Naive thymus-derived CD4-positive, alpha-beta T cell (primary cell): ENCODE measurements around the gene TRAFD1. TPM values are rescaled to one million over a fixed set of nuclear protein-coding genes. Genes with fewer than 3 reads are reported as not detected.
A peak's percentile ranks its signal among the peaks of the same experiment; 100 is the strongest.

Experiments
- ATAC-seq: fragments of 150-1000 bp; cut with Tn5 transposase; 2 replicates; pipeline ENCODE4 v1.10.0; 2021; ENCODE audit warnings: mild to moderate bottlenecking, moderate library complexity
- CTCF ChIA-PET: fragments of 350-600 bp; sonication (Branson Sonifier 250); formaldehyde crosslinking; loops from one replicate; lab custom pipeline; 2021; ENCODE audit warnings: antibody characterized with exemption; lab: Charles Lee
- POLR2A ChIA-PET: fragments of 350-600 bp; sonication (Branson Sonifier 250); formaldehyde crosslinking; loops from one replicate; lab custom pipeline; 2021; ENCODE audit warnings: antibody characterized with exemption, inconsistent platforms; lab: Charles Lee
- DNase-seq, 9 donors: peaks; one replicate each; pipeline versions ENCODE4 v3.0.0 to v3.0.0-alpha.2; 2020 to 2022; ENCODE audit warnings: mixed read lengths in 1 of 9
- H3K27ac ChIP-seq: one replicate; pipeline ENCODE4 v1.7.0; 2013; ENCODE audit warnings: mild to moderate bottlenecking, low read depth, low read length, moderate library complexity
- H3K27me3 ChIP-seq, 2 donors: one replicate each; pipeline ENCODE4 v1.7.0; 2013; ENCODE audit warnings: low read length in 2 of 2, mild to moderate bottlenecking in 2 of 2, moderate library complexity in 2 of 2; ENCODE audit not compliant: control insufficient read depth in 2 of 2, insufficient read depth in 2 of 2
- H3K36me3 ChIP-seq, 3 experiments: 1 replicate in 2 of 3; 2 replicates in 1 of 3; pipeline ENCODE4 v1.7.0; 2013; ENCODE audit warnings: low read length in 3 of 3, mild to moderate bottlenecking in 3 of 3, moderate library complexity in 1 of 3; ENCODE audit not compliant: insufficient read depth in 3 of 3, control insufficient read depth in 2 of 3
- H3K4me1 ChIP-seq, 2 donors: one replicate each; pipeline ENCODE4 v1.7.0; 2013; ENCODE audit warnings: low read length in 2 of 2, mild to moderate bottlenecking in 2 of 2, moderate library complexity in 1 of 2; ENCODE audit not compliant: control insufficient read depth in 2 of 2, insufficient read depth in 2 of 2
- H3K4me3 ChIP-seq: 2 replicates; pipeline ENCODE4 v1.7.0; 2013; ENCODE audit warnings: mild to moderate bottlenecking, low read length
- H3K9me3 ChIP-seq, 3 experiments: 1 replicate in 2 of 3; 2 replicates in 1 of 3; pipeline ENCODE4 v1.7.0; 2013; ENCODE audit warnings: low read length in 3 of 3; ENCODE audit not compliant: control insufficient read depth in 2 of 3
- H3K27ac Mint-ChIP-seq, 9 donors: one replicate each; pipeline ENCODE4 v1.8.0; 2020 to 2022; ENCODE audit warnings: mixed read lengths in 9 of 9, mild to moderate bottlenecking in 8 of 9, moderate library complexity in 5 of 9, inconsistent platforms in 2 of 9
- H3K27me3 Mint-ChIP-seq, 5 donors: one replicate each; pipeline ENCODE4 v1.8.0; 2021 to 2022; ENCODE audit warnings: mixed read lengths in 5 of 5, mild to moderate bottlenecking in 1 of 5
- H3K36me3 Mint-ChIP-seq, 5 donors: one replicate each; pipeline ENCODE4 v1.8.0; 2020 to 2022; ENCODE audit warnings: mixed read lengths in 5 of 5, mild to moderate bottlenecking in 3 of 5, inconsistent platforms in 1 of 5
- H3K4me1 Mint-ChIP-seq, 7 donors: one replicate each; pipeline ENCODE4 v1.8.0; 2020 to 2022; ENCODE audit warnings: mixed read lengths in 7 of 7, mild to moderate bottlenecking in 3 of 7, inconsistent platforms in 1 of 7
- H3K4me3 Mint-ChIP-seq, 10 donors: one replicate each; pipeline ENCODE4 v1.8.0; 2020 to 2022; ENCODE audit warnings: mild to moderate bottlenecking in 10 of 10, mixed read lengths in 10 of 10, moderate library complexity in 6 of 10, inconsistent platforms in 2 of 10
- H3K9me3 Mint-ChIP-seq, 11 donors: one replicate each; pipeline ENCODE4 v1.8.0; 2020 to 2022; ENCODE audit warnings: mixed read lengths in 11 of 11, mild to moderate bottlenecking in 4 of 11, inconsistent platforms in 1 of 11, moderate library complexity in 1 of 11
- intact Hi-C, 2 donors: fragments of 100-400 bp; cut with micrococcal nuclease; formaldehyde crosslinking; loops; one replicate each; pipeline ENCODE4 v1.15.1; 2023
- polyA plus RNA-seq, 2 donors: library from polyadenylated mRNA; unstranded; fragments of 300-500 nt; fragmentation: Illumina TruSeq; gene quantifications; one replicate each; pipeline ENCODE4 v1.2.3, GENCODE V29; 2021
- total RNA-seq, 6 experiments: library from RNA in 5 of 6; stranded (reverse) in 5 of 6; gene quantifications; 1 replicate in 5 of 6; 2 replicates in 1 of 6; pipeline ENCODE4 v1.2.3 and lab custom pipeline; 2021 to 2026

TRAFD1 gene
- 10 to 100 TPM; 22.1 to 86.6 (median 42.7) TPM for total RNA-seq
- polyA plus RNA-seq = 10 to 100 TPM; 54.4 to 63.9 TPM
- 44.2 reads per million, percentile 68 among the genes with 10 or more reads in this experiment for total RNA-seq (lab: John Stamatoyannopoulos, UW)

- H3K9me3 Mint-ChIP-seq = no peaks in the 10 kb centered on the region
- H3K27ac ChIP-seq = peak within 1 kb of the TSS; percentile 93
- no peaks in the 10 kb centered on the region for H3K9me3 ChIP-seq
- H3K27ac Mint-ChIP-seq = peak within 1 kb of the TSS; percentile 77 to 95 (median 88)
- H3K4me3 ChIP-seq = peak within 1 kb of the TSS; percentile 97
- H3K36me3 ChIP-seq = peaks cover 0 to 5% (median 0%) of the 10 kb centered on the region in 3 experiments
- intact Hi-C loops = loop anchor here (1.0 to 5.0 kb wide), 9 partner anchors 9 to 440 kb away; partner anchors contain the start of genes ERP29 (in 2 of the 2), NAA25 (in 2 of the 2), TMEM116 (in 2 of the 2) and BRAP (in 1 of the 2)
- H3K27me3 Mint-ChIP-seq = peaks cover 0 to 10% (median 0%) of the 10 kb centered on the region in 5 donors
- H3K4me1 ChIP-seq = peaks cover 26 to 38% of the 10 kb centered on the region in 2 donors
- DNase-seq (peak; percentile 96 to 99 (median 98)), ATAC-seq (peak; percentile 100)
- CTCF ChIA-PET = interaction anchor here (3.1 kb wide), 1 partner anchor 16 kb away, joined by 8 read pairs; the partner anchor contains the start of gene NAA25
- peaks cover 0 to 10% (median 0%) of the 10 kb centered on the region in 5 donors for H3K36me3 Mint-ChIP-seq
- H3K27me3 ChIP-seq = no peaks in the 10 kb centered on the region
- peaks cover 21 to 49% (median 39%) of the 10 kb centered on the region in 7 donors for H3K4me1 Mint-ChIP-seq
- H3K4me3 Mint-ChIP-seq = peak within 1 kb of the TSS; percentile 74 to 91 (median 88)
- POLR2A ChIA-PET = interaction anchor here (0.5 to 6.0 kb wide), 17 partner anchors 8 to 292 kb away, joined by 3 to 81 read pairs (median 3); partner anchors contain the start of genes ERP29, MAPKAPK5, NAA25 and TMEM116
Measured at GRCh38 chr12:112125250-112125999, at the start of gene TRAFD1. Gene TRAFD1 (plus strand): TSS chr12:112125560. CDS start chr12:112130523, 4,963 bp downstream.

DNA sequence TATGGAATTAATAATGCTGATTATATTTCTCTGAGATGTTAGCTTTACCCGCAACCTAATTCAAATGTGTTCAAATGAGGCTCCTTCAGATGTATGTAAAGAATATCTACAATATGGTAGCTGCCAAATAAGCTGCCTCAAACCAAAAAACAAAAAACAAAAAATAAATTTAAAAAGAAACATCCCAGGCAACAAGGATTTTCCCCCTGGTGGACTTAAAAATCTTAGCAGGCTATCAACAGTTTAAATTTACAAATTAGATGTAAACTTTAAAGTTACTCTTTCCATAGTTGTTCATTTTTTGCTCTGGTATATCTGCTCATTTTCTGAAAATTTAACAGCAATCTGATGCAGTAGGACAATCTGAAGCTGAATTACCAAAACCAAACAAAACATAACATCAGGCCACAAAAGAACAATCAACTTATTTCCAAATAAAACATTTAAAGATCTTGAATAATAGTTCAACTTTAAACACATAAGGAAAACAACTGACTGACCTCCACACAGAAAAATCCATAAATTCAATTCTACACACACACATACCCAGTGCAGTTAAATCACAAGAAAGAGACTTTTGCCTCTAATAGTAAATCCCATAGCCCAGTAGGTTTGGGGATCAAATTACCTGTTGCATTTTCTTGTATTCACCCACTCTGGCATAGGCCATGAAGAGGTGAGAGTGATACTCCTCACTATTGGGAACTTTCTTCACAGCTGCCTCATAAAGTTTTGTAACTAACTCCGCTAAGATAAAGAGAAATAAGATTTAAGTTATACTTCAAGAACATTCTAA lies 38.1 kb upstream of the TRAFD1 start:
- ChIA-PET POLR2A (no interaction called here), CTCF (interaction anchor here (1.2 kb wide), 1 partner anchor 260 kb away, joined by 4 read pairs; no protein-coding TSS in a partner anchor)
- Mint-ChIP-seq H3K9me3 (no peaks in the 10 kb centered on the region), H3K4me3 (no peak overlapping the region), H3K27ac (peak overlapping the region in 6 of 9 donors; percentile 2 to 63 (median 32)), H3K36me3 (peaks cover 5 to 30% (median 18%) of the 10 kb centered on the region in 5 donors), H3K4me1 (peaks cover 9 to 27% (median 17%) of the 10 kb centered on the region in 7 donors), H3K27me3 (no peaks in the 10 kb centered on the region)
- intact Hi-C loops = no loop called here
- no peak for DNase-seq
- Histone ChIP-seq H3K4me3 (no peak overlapping the region), H3K9me3 (no peaks in the 10 kb centered on the region), H3K36me3 (peaks cover 3 to 42% (median 13%) of the 10 kb centered on the region in 3 experiments), H3K4me1 (no peaks in the 10 kb centered on the region), H3K27ac (no peak overlapping the region), H3K27me3 (no peaks in the 10 kb centered on the region)
- no peak for ATAC-seq

- CTCF ChIA-PET = interaction anchor here (1.2 kb wide), 1 partner anchor 261 kb away, joined by 4 read pairs; no protein-coding TSS in a partner anchor
- POLR2A ChIA-PET = interaction anchor here (0.6 kb wide), 2 partner anchors 38 to 592 kb away, joined by 3 to 4 read pairs; partner anchors contain the start of gene TRAFD1
- Mint-ChIP-seq H3K9me3 (no peaks in the 10 kb centered on the region), H3K4me3 (no peak overlapping the region), H3K36me3 (peaks cover 3 to 27% (median 18%) of the 10 kb centered on the region in 5 donors), H3K27me3 (no peaks in the 10 kb centered on the region), H3K4me1 (peaks cover 9 to 24% (median 16%) of the 10 kb centered on the region in 7 donors), H3K27ac (peak overlapping the region in 6 of 9 donors; percentile 7 to 30 (median 18))
- peaks cover 3 to 42% (median 12%) of the 10 kb centered on the region in 3 experiments for H3K36me3 ChIP-seq
- intact Hi-C loops = no loop called here
- DNase-seq (no peak), ATAC-seq (no peak)
- no peak overlapping the region for H3K4me3 ChIP-seq
- no peaks in the 10 kb centered on the region for H3K4me1 ChIP-seq
- H3K27me3 ChIP-seq = no peaks in the 10 kb centered on the region
- H3K9me3 ChIP-seq = no peaks in the 10 kb centered on the region
- no peak overlapping the region for H3K27ac ChIP-seq
Measured at GRCh38 chr12:112087851-112088250, 37.5 kb upstream of the TRAFD1 start.

DNA sequence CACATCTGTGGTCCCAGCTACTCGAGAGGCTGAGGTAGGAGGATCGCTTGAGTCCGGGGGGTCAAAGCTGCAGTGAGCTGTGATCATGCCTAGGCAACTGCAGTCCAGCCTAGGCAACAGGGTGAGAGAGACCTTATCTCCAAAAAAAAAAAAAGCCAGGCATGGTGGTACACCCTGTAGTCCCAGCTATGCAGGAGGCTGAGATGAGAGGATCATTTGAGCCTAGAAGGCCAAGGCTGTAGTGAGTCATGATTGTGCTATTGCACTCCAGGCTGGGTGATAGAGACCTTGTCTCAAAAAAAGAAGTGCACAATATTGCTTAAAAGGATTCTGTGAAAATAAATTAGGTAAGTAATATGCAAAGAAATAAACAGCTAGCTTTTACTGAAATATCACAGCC lies 33.8 kb upstream of the TRAFD1 start:
- no peaks in the 10 kb centered on the region for H3K9me3 ChIP-seq
- H3K4me3 Mint-ChIP-seq = peak overlapping the region in 1 of 10 donors; percentile 12
- H3K27me3 ChIP-seq = no peaks in the 10 kb centered on the region
- H3K27ac ChIP-seq = no peak overlapping the region
- no peak overlapping the region for H3K4me3 ChIP-seq
- no peaks in the 10 kb centered on the region for H3K9me3 Mint-ChIP-seq
- DNase-seq (no peak), ATAC-seq (no peak)
- peaks cover 0 to 3% of the 10 kb centered on the region in 2 donors for H3K4me1 ChIP-seq
- POLR2A ChIA-PET = interaction anchor here (0.7 to 1.1 kb wide), 2 partner anchors 11 to 214 kb away, joined by 3 read pairs; no protein-coding TSS in a partner anchor
- H3K27me3 Mint-ChIP-seq = no peaks in the 10 kb centered on the region
- intact Hi-C loops = no loop called here
- peaks cover 0 to 25% (median 18%) of the 10 kb centered on the region in 5 donors for H3K36me3 Mint-ChIP-seq
- H3K4me1 Mint-ChIP-seq = peaks cover 16 to 31% (median 24%) of the 10 kb centered on the region in 7 donors
- no peak overlapping the region for H3K27ac Mint-ChIP-seq
- H3K36me3 ChIP-seq = peaks cover 3 to 37% (median 9%) of the 10 kb centered on the region in 3 experiments
- CTCF ChIA-PET = no interaction called here

- peaks cover 0 to 41% (median 5%) of the 10 kb centered on the region in 3 experiments for H3K36me3 ChIP-seq
- intact Hi-C loops = no loop called here
- POLR2A ChIA-PET = no interaction called here
- CTCF ChIA-PET = interaction anchor here (0.9 kb wide), 1 partner anchor 75 kb away, joined by 4 read pairs; no protein-coding TSS in a partner anchor
- H3K9me3 ChIP-seq = no peaks in the 10 kb centered on the region
- Mint-ChIP-seq H3K9me3 (no peaks in the 10 kb centered on the region), H3K27ac (peak overlapping the region in 4 of 9 donors; percentile 5 to 54 (median 25)), H3K4me3 (no peak overlapping the region), H3K4me1 (peaks cover 15 to 41% (median 29%) of the 10 kb centered on the region in 7 donors), H3K36me3 (peaks cover 4 to 35% (median 17%) of the 10 kb centered on the region in 5 donors), H3K27me3 (no peaks in the 10 kb centered on the region)
- peak; percentile 55 for ATAC-seq
- H3K4me3 ChIP-seq = no peak overlapping the region
- no peaks in the 10 kb centered on the region for H3K27me3 ChIP-seq
- H3K27ac ChIP-seq = no peak overlapping the region
- DNase-seq = no peak
- peaks cover 0 to 3% of the 10 kb centered on the region in 2 donors for H3K4me1 ChIP-seq
Measured at GRCh38 chr12:112096070-112096469, 29.3 kb upstream of the TRAFD1 start.
